ENCODE data around the gene CCDC142.

CCDC142 gene

DNA sequence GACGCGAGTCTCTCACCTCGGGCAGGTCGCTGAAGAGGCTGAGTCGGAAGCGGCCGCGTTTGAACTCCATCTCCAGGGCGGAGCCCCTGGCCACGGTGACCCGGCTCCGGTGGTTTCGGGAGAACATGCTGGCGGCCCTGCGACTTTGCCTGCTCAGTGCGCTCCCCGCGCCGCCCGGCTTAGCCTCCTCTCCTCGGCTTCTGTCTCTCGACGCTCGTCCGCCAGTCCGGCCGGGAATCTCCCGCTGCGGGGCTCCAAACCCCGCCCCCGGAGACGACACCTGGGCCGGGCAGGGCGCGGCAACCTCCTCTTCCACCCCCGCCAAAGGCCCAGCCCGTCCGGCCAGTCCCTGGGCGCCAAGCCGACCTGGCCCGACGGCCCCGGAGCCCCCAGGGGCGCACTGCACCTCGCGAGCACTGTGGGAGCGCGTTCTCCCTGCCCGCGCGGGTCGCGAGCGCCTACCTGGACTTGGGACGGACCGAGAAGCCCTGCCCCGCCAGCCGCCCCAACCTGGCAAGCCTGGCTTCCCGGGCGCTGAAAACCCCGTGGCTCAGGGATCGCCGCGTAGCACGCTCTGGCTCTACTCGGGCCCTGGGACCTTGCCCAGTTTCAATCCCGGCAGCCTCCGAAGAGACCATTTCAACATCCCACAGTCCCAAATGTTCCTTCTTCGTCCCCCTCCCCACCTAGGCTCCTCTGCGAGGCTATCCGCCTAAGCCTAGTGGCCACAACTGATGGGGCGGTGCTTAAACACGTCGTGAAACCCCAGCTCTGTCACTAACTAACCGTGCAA, 40.9 kb downstream of the CCDC142 start, which contains the start of gene RTKN:
Gene RTKN, minus strand, starts transcription at position 248 of the 793 bp plus-strand sequence. Its CDS starts 121 bp downstream, at position 127.
- no peak for DNase-seq

- DNase-seq, result no peak
Measured at GRCh38 chr2:74441170-74441689, 41.6 kb downstream of the CCDC142 start.

GRCh38 chr2:74440378-74441169, 42.2 kb downstream of the CCDC142 start:
- peak; percentile 35 for DNase-seq

GRCh38 chr2:74439803-74440377, 42.9 kb downstream of the CCDC142 start:
- no peak for DNase-seq

DNA sequence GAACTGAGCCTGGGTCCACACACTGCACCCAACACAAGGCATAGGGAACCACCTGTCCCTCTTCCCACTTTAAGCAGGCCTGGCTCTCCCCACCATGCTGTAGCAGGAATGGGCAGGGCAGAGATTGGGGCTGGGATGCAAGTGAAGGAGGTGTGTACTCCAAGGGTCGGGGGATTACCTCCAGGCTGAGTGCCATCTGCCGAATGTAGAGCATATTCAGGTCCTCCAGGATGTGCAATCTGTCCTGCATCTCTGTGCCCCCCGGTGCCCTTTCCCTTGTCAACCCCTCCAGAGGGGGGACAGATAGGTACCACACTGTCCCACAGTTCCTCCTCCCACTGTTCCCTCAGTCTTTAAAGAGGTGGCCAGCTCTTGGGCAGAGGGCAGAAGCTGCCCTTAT, 43.4 kb downstream of the CCDC142 start:
- DNase-seq, result no peak

DNA sequence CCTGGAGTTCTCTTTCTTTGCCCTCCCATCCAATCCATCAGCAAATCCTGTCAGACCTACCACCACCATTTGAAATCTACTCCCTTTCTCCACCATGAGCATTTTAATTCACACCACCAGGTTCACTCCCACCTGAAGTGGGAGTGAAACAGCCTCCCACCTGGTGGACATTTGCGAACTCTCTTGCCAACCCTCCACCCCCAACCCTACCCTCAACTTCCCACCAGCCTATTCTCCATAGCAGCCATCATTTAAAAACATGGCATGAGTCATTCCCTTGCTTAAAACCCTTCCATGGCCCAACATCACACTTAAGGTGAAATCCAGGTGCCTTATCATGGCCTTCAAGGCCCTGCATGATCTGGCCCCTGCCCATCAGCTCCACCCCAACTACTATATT, 44.5 kb downstream of the CCDC142 start:
- DNase-seq, result no peak

GRCh38 chr2:74436848-74437695, 45.7 kb downstream of the CCDC142 start:
- no peak for DNase-seq

- no peak for DNase-seq
Measured at GRCh38 chr2:74436111-74436805, 46.5 kb downstream of the CCDC142 start.

DNA sequence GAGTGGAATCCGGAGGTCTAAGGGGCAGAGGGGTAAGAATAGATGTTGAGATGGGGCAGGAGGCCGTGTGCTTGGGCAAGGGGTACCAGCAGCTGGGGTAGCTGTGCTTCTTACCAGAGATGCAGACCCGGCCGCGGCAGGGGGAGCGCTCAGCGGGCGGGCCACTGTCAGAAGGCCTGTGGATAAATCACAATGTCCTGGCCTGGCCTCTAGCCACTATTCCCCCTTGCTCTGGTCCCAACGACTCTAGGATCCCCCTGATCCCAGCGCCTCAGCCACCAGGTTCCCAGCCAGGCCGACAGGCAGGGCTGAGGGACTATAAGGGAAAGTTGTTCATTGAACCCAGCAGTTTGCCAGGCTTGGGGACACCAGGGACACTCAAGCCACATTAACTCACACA, 52.3 kb downstream of the CCDC142 start:
- DNase-seq, result no peak

DNA sequence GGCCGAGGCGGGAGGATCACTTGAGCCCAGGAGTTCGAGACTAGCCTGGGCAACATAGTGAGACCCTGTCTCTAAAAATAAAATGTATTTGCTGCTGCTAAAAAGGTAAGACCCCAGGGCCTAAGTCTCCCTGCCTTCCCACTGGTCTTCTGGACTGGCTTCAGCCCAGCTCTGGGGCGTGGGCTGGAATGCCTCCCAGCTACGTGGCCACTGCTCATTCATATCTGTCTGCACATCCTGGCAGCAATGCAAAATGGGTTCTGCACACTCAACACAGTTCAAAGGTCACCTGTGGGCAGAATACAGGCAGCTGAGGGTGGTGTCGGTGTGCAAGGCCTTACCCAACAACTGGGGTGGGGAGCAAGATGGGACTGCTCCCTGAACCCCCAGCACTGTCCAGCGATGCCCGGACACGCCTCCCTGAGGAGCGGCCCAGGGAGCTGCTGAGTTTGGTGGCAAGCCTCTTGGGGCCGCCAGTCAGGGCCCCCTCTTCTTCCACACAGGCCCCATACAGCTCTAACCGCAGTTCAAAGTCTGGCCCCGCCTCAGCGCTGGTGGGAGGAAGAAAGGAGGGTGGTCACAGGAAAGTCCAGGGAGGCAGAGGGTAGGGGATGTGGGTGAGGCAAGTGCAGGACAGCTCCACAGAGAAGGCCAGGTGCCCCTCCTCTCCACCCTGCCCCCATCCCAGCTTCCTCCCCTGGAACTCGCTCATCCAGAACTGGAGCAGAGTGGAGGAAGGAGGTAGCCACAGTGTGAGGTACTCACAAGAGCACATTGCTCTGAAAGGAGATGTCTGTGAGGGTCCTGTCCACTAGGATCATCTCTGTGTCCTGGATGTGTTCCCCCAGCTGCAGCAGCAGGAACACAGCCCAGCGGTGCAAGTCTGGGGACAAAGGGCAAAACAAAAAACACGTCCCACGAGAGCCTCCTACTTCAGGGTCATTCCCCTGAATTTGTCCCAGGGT, 53.0 kb downstream of the CCDC142 start:
- DNase-seq, result no peak

DNA sequence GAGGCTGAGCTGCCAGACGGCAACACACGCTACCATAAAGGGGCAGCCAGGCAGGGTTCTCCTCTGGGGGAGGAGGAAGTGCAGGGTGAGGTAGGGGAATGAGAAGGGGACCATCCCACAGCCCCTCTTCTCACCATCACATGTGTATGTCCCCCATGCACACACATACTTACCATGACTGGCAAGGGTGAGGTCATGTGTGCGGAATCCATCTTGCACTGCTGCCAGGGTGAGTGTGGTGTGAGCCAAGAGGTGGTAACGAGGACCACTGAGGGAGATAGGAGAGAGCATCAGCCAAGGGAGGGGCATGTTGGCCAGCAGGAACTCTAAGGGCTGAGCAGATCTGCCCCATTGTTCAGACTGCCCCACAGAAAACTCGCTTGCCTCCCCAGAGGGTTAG, 54.1 kb downstream of the CCDC142 start:
- no peak for DNase-seq

DNA sequence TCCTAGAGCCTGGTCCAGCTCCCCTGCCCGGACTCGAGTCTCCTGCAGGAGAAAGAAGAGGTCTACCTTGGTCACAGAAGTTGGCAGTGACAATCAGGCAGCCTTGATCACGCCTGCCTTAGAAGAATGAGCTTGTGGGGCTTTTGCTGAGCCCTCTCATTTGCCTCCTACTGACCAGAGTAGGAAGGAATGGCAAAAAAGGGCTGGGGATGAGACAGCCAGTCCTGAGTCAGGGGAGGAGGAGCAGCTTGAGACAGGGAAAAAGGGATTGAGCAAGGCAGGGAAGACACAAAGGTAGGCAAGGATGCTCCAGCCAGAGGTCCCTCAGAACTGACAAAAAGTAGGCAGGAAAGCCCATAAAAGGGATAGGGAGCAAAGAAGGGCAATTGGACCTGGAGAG, 55.2 kb downstream of the CCDC142 start:
- DNase-seq, result no peak

DNA sequence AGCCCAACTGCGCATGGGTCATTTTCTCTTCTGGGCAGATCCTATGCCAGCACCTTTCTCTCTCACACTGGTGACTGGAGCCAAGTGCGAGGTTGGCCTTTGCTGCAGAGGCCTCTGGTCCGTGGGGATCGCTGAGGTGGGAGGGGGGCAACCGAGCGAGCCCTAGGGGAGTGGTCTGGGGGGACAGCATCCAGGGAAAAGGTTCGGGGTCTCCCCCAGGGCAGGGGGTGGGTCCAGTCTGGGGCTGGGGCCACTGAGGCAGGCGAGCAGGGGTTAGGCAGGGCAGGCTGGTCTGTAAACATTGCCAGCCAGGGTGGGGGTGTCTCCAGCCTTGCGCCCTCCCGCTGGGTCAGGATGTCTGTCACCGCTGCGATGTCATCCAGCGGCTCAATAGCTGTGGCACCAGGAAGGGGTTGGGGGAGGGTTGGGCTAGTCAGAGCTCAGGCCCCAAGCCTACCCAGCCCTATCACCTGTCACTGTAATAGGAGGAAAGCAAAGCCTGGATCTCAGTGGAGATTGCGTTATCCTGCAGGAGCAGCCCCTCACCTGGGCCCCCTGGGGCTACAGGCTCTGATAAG, 56.5 kb downstream of the CCDC142 start:
- no peak for DNase-seq

- no peak for DNase-seq
Measured at GRCh38 chr2:74425523-74425922, 57.3 kb downstream of the CCDC142 start.

DNA sequence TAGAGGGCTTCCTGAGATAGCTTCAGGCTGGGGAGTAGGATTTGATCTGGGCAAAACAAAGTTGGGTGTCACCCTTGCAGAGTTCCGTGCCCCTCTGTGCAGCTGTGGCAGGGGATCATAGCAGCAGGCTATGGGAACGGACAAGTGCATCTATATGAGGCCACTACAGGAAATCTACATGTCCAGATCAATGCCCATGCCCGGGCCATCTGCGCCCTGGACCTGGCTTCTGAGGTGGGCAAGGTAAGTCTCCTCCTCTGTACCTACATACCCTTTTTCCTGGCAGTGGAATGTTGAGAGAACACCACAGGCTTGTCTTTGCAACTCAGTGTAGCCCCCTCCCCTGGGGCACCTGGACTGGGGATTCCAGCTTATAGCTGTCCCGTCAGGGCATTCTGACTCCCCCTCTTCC, 57.8 kb downstream of the CCDC142 start:
- DNase-seq, result no peak

DNA sequence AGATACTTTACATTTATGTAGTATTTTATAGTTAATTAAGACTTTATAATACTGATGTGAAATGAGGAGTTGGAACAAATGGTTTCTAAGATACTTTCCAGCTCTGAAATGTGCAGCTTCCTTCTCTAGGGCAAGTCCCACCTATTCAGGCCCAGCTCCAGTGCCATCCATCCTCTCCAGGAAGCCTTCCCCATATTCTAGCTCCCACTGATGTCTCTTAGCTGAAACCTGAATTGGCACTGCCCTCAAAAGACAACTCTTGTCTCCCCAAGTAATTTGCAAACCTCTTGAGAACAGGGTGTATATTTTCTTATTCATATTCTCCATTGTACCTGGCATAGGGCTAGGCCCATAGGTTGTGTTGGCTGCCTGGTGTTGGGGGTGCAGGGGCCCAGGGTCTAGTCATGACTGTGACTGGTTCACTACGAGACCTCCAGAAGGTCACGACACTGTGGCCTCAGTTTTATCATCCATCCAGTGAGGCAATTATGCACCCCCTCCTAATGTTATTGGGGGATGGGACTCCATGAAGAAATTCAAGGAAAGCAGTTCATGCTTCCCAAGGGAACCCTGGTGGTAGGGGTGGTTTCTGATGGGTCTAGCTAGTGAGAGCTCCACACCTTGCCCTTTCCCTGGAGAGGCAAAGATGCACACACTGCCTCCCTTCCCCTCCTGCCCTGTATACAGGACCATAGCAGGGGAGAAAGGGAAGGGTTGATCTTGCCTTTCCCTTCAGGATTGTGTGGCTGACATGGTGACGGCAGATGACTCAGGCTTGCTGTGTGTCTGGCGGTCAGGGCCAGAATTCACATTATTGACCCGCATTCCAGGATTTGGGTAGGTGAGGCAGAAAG, 58.4 kb downstream of the CCDC142 start:
- no peak for DNase-seq

All from NCI-H1092 treated with DMSO at 0.1 percent for 48 hours (cell line).